H9 (cell line): ENCODE measurements around the gene EHF. TPM values are rescaled to one million over a fixed set of nuclear protein-coding genes. Genes with fewer than 3 reads are reported as not detected.

Experiments used
- DNase-seq: peaks from one replicate; pipeline ENCODE4 v3.0.0-alpha.2; 2017
- H2AFZ ChIP-seq: one replicate; pipeline ENCODE4 v1.6.1; 2013; ENCODE audit warnings: mild to moderate bottlenecking, low read length, control low read depth, moderate library complexity
- H2AK5ac ChIP-seq: 2 replicates; pipeline ENCODE4 v1.6.1; 2013; ENCODE audit warnings: low read length, control low read depth, mixed read lengths; ENCODE audit not compliant: insufficient read length
- H2BK120ac ChIP-seq: one replicate; pipeline ENCODE4 v1.6.1; 2013; ENCODE audit warnings: low read depth, mild to moderate bottlenecking, low read length, control low read depth, inconsistent platforms; ENCODE audit not compliant: poor library complexity, severe bottlenecking
- H2BK12ac ChIP-seq: 2 replicates; pipeline ENCODE4 v1.6.1; 2013; ENCODE audit warnings: low read length, control low read depth, mixed read lengths, low read depth; ENCODE audit not compliant: insufficient read length
- H2BK15ac ChIP-seq: 2 replicates; pipeline ENCODE4 v1.6.1; 2013; ENCODE audit warnings: low read depth, low read length, control low read depth
- H2BK20ac ChIP-seq: one replicate; pipeline ENCODE4 v1.6.1; 2013; ENCODE audit warnings: low read depth, mild to moderate bottlenecking, low read length, control low read depth, inconsistent platforms; ENCODE audit not compliant: poor library complexity, severe bottlenecking
- H2BK5ac ChIP-seq: 2 replicates; pipeline ENCODE4 v1.6.1; 2013; ENCODE audit warnings: low read length, control low read depth, mixed read lengths; ENCODE audit not compliant: insufficient read length
- H3K14ac ChIP-seq: 2 replicates; pipeline ENCODE4 v1.6.1; 2013; ENCODE audit warnings: low read length, control low read depth; ENCODE audit not compliant: insufficient read depth
- H3K18ac ChIP-seq: 2 replicates; pipeline ENCODE4 v1.6.1; 2013; ENCODE audit warnings: low read depth, mild to moderate bottlenecking, mixed read lengths, low read length, control low read depth; ENCODE audit not compliant: insufficient read length
- H3K23ac ChIP-seq: 2 replicates; pipeline ENCODE4 v1.6.1; 2013; ENCODE audit warnings: low read length, control low read depth, mixed read lengths, low read depth; ENCODE audit not compliant: insufficient read length
- H3K23me2 ChIP-seq: 2 replicates; pipeline ENCODE4 v1.6.1; 2013; ENCODE audit warnings: low read depth, mild to moderate bottlenecking, mixed read lengths, low read length, control low read depth; ENCODE audit not compliant: insufficient read length, poor library complexity, severe bottlenecking
- H3K27ac ChIP-seq: 2 replicates; pipeline ENCODE4 v1.5.1; 2013; ENCODE audit warnings: low read length, control low read depth, mixed read lengths, low read depth; ENCODE audit not compliant: insufficient read length
- H3K27me3 ChIP-seq: 2 replicates; pipeline ENCODE4 v1.6.1; 2013; ENCODE audit warnings: low read length, control low read depth, inconsistent platforms; ENCODE audit not compliant: insufficient read depth
- H3K4ac ChIP-seq: 2 replicates; pipeline ENCODE4 v1.6.1; 2013; ENCODE audit warnings: low read depth, mild to moderate bottlenecking, control low read depth, inconsistent platforms, low read length, moderate library complexity
- H3K4me1 ChIP-seq: 2 replicates; pipeline ENCODE4 v1.6.1; 2013; ENCODE audit warnings: low read length, control low read depth, inconsistent platforms; ENCODE audit not compliant: insufficient read depth
- H3K4me2 ChIP-seq: 2 replicates; pipeline ENCODE4 v1.6.1; 2013; ENCODE audit warnings: low read length, control low read depth, mixed read lengths; ENCODE audit not compliant: insufficient read length, insufficient read depth
- H3K56ac ChIP-seq: 2 replicates; pipeline ENCODE4 v1.6.1; 2013; ENCODE audit warnings: low read depth, mild to moderate bottlenecking, mixed read lengths, low read length, control low read depth; ENCODE audit not compliant: insufficient read length
- H3K79me1 ChIP-seq: 2 replicates; pipeline ENCODE4 v1.6.1; 2013; ENCODE audit warnings: low read depth, mild to moderate bottlenecking, moderate library complexity, low read length, control low read depth, inconsistent platforms; ENCODE audit not compliant: insufficient read depth, poor library complexity, severe bottlenecking
- H3K79me2 ChIP-seq: 2 replicates; pipeline ENCODE4 v1.6.1; 2013; ENCODE audit warnings: low read length, control low read depth, inconsistent platforms; ENCODE audit not compliant: insufficient read depth
- H3K9ac ChIP-seq: 2 replicates; pipeline ENCODE4 v1.6.1; 2013; ENCODE audit warnings: low read length, control low read depth, mixed read lengths; ENCODE audit not compliant: insufficient read length; ENCODE audit errors: extremely low read depth
- H3K9me3 ChIP-seq: one replicate; pipeline ENCODE4 v1.6.1; 2013; ENCODE audit warnings: low read depth, low read length, inconsistent platforms; ENCODE audit not compliant: control insufficient read depth
- H3T11ph ChIP-seq: one replicate; pipeline ENCODE4 v1.6.1; 2013; ENCODE audit warnings: mild to moderate bottlenecking, low read length, control low read depth, inconsistent platforms
- H4K20me1 ChIP-seq: one replicate; pipeline ENCODE4 v1.6.1; 2013; ENCODE audit not compliant: control insufficient read depth, insufficient read length, insufficient read depth
- H4K5ac ChIP-seq: 2 replicates; pipeline ENCODE4 v1.6.1; 2013; ENCODE audit warnings: low read depth, mild to moderate bottlenecking, mixed read lengths, low read length, control low read depth; ENCODE audit not compliant: insufficient read length
- H4K8ac ChIP-seq: replicated peaks from 2 replicates; pipeline ENCODE4 v1.6.1; 2013; ENCODE audit warnings: low read length, control low read depth, mixed read lengths, low read depth; ENCODE audit not compliant: insufficient read length
- H4K91ac ChIP-seq: 2 replicates; pipeline ENCODE4 v1.6.1; 2013; ENCODE audit warnings: low read depth, mild to moderate bottlenecking, moderate library complexity, mixed read lengths, low read length, control low read depth; ENCODE audit not compliant: insufficient read length
- H3K27ac Mint-ChIP-seq, 3 experiments: 2 replicates in 2 of 3; 3 replicates in 1 of 3; pipeline ENCODE4 v1.8.0; 2020 to 2021; ENCODE audit warnings: mixed read lengths in 3 of 3, mild to moderate bottlenecking in 1 of 3, moderate library complexity in 1 of 3
- H3K27me3 Mint-ChIP-seq: 2 replicates; pipeline ENCODE4 v1.8.0; 2021; ENCODE audit warnings: low read depth, mild to moderate bottlenecking, moderate library complexity, mixed read lengths
- H3K36me3 Mint-ChIP-seq, 3 experiments: 2 replicates in 2 of 3; 3 replicates in 1 of 3; pipeline ENCODE4 v1.8.0; 2020 to 2021; ENCODE audit warnings: low read depth in 3 of 3, mixed read lengths in 3 of 3; ENCODE audit not compliant: insufficient read depth in 1 of 3
- H3K4me1 Mint-ChIP-seq, 2 experiments: 2 replicates each; pipeline ENCODE4 v1.8.0; 2020; ENCODE audit warnings: mixed read lengths in 2 of 2
- H3K4me3 Mint-ChIP-seq, 2 experiments: 2 replicates in 1 of 2; 3 replicates in 1 of 2; pipeline ENCODE4 v1.8.0; 2020 to 2021; ENCODE audit warnings: mild to moderate bottlenecking in 2 of 2, mixed read lengths in 2 of 2, moderate library complexity in 1 of 2
- H3K9me3 Mint-ChIP-seq, 2 experiments: 2 replicates in 1 of 2; 3 replicates in 1 of 2; pipeline ENCODE4 v1.8.0; 2020; ENCODE audit warnings: mild to moderate bottlenecking in 2 of 2, mixed read lengths in 2 of 2, moderate library complexity in 1 of 2
- WGBS: extraction: QIAGEN DNeasy Blood & Tissue Kit; methylation state at CpG from one replicate; pipeline ENCODE4 v1.1.7; 2013; ENCODE audit warnings: missing lambda C conversion rate, low lambda C conversion rate, mixed read lengths; ENCODE audit not compliant: insufficient read length; ENCODE audit errors: extremely low coverage; 5-methylcytosine and 5-hydroxymethylcytosine counted together
- total RNA-seq: library from RNA; stranded (reverse); gene quantifications from 2 replicates; pipeline ENCODE4 v1.2.1, GENCODE V29; 2021
- TF ChIP-seq, protein P1 (sequence below): fragments of 200-600 bp; sonication (generic); conservative IDR thresholded peaks from 3 replicates; pipeline ENCODE4 v1.8.0; 2021; ENCODE audit warnings: antibody characterized with exemption, mild to moderate bottlenecking

Gene EHF
- total RNA-seq, 1 experiment from 2014 or later = not detected

GRCh38 chr11:34576331-34576730, 44.6 kb upstream of the EHF start:
- H4K5ac ChIP-seq = no peak overlapping the region
- Mint-ChIP-seq H3K4me3 (no peak overlapping the region), H3K9me3 (no peaks in the 10 kb centered on the region), H3K27me3 (peaks cover 12% of the 10 kb centered on the region), H3K4me1 (no peaks in the 10 kb centered on the region), H3K27ac (no peak overlapping the region), H3K36me3 (no peaks in the 10 kb centered on the region)
- H2BK15ac ChIP-seq = no peak overlapping the region
- H3K4ac ChIP-seq = no peak overlapping the region
- no peaks in the 10 kb centered on the region for H3K4me1 ChIP-seq
- no peaks in the 10 kb centered on the region for H3K27me3 ChIP-seq
- H3K79me1 ChIP-seq = no peaks in the 10 kb centered on the region
- H3T11ph ChIP-seq = no peak overlapping the region
- TF ChIP-seq, protein P1, sequence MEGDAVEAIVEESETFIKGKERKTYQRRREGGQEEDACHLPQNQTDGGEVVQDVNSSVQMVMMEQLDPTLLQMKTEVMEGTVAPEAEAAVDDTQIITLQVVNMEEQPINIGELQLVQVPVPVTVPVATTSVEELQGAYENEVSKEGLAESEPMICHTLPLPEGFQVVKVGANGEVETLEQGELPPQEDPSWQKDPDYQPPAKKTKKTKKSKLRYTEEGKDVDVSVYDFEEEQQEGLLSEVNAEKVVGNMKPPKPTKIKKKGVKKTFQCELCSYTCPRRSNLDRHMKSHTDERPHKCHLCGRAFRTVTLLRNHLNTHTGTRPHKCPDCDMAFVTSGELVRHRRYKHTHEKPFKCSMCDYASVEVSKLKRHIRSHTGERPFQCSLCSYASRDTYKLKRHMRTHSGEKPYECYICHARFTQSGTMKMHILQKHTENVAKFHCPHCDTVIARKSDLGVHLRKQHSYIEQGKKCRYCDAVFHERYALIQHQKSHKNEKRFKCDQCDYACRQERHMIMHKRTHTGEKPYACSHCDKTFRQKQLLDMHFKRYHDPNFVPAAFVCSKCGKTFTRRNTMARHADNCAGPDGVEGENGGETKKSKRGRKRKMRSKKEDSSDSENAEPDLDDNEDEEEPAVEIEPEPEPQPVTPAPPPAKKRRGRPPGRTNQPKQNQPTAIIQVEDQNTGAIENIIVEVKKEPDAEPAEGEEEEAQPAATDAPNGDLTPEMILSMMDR = no peak
- no peak overlapping the region for H3K56ac ChIP-seq
- no CpG with 5 or more reads among the region's 3 CpGs for WGBS
- no peak overlapping the region for H3K14ac ChIP-seq
- no peak overlapping the region for H3K4me2 ChIP-seq
- no peak overlapping the region for H2AFZ ChIP-seq
- no peak overlapping the region for H3K27ac ChIP-seq
- no peak overlapping the region for H3K9ac ChIP-seq
- no peak overlapping the region for H4K8ac ChIP-seq
- H3K23me2 ChIP-seq = no peaks in the 10 kb centered on the region
- no peak overlapping the region for H2BK12ac ChIP-seq
- no peaks in the 10 kb centered on the region for H3K9me3 ChIP-seq
- no peak overlapping the region for H4K91ac ChIP-seq
- no peak overlapping the region for H2BK5ac ChIP-seq
- H3K79me2 ChIP-seq = no peaks in the 10 kb centered on the region
- no peak overlapping the region for H2AK5ac ChIP-seq
- H2BK120ac ChIP-seq = no peak overlapping the region
- no peak overlapping the region for H2BK20ac ChIP-seq
- no peak overlapping the region for H3K23ac ChIP-seq
- DNase-seq = no peak
- no peak overlapping the region for H3K18ac ChIP-seq
- no peaks in the 10 kb centered on the region for H4K20me1 ChIP-seq
